ENCODE results near the gene SHCBP1. TPM values are rescaled to one million over a fixed set of nuclear protein-coding genes. Genes with fewer than 3 reads are reported as not detected.
"Not testable (repeated sequence)": the region's sequence is repeated elsewhere in the genome, so short reads cannot be mapped to it uniquely, and the experiment has no call there.

Gene SHCBP1, protein sequence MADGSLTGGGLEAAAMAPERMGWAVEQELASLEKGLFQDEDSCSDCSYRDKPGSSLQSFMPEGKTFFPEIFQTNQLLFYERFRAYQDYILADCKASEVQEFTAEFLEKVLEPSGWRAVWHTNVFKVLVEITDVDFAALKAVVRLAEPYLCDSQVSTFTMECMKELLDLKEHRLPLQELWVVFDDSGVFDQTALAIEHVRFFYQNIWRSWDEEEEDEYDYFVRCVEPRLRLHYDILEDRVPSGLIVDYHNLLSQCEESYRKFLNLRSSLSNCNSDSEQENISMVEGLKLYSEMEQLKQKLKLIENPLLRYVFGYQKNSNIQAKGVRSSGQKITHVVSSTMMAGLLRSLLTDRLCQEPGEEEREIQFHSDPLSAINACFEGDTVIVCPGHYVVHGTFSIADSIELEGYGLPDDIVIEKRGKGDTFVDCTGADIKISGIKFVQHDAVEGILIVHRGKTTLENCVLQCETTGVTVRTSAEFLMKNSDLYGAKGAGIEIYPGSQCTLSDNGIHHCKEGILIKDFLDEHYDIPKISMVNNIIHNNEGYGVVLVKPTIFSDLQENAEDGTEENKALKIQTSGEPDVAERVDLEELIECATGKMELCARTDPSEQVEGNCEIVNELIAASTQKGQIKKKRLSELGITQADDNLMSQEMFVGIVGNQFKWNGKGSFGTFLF
- polyA plus RNA-seq (ENCODE audit: insufficient read length), result 8.8 TPM

DNA sequence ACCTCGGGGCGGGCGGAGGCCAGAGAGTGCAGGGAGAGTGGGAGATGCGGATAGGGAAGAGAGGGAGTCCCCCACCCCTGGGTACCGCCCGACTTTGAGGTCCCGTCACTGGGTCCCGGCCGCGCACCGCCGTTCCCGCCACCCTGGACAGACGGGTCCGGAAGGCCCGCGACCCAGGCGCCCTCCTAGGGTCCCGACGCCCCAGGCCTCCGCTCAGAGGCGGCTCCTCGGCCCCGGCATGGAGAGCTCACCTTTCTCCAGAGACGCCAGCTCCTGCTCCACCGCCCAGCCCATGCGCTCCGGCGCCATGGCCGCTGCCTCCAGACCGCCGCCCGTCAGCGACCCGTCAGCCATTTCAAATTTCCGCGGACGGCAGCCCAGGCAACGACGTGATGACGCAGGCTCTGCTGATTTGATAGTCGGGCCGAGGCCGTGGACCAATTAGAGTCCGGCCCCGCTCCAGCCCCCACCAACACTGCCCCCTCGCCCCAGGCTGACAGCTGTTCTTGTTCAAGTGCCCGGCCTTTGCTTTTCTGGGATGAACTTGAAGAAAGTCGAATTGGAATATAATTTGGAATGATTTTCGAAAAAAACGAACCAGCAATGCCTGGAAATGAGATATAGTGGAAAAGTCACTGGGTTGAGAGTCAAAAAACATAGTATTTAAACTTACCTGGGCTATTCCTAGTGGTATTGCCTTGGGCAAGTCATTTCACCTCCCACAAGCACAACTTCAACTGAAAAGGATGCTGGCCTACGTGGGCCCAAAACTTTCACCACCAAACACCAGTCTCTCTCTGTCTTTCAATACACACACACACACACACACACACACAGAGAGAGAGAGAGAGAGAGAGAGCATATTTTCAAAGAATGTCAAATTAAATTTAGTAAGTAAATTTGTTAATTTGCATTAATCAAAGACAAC is at the start of gene SHCBP1:
SHCBP1 (minus strand) TSS at position 374 of the 928 bp plus-strand sequence; CDS start at position 354, 20 bp downstream.
- DNase-seq (ENCODE audit: low read depth), result peak; percentile 59

DNA sequence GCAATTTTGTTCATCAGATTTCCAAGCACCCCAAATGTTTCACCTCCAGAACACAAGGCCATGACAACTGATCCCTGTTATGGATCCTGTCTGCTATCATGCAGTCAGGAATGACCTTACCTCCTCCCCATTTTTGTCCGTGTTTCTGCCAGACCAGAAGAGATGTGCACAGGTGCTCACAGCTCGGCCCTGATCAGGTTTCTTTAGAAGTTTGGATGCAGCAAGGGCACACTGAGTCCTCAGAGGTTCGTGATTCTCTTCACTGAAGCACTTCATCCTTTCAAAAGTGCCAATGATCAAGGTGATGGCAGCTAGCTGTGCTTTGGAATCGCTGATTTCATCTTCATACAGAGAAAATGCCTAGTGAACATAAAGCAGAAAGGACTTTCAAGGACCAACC is 40.9 kb upstream of the SHCBP1 start:
- DNase-seq (ENCODE audit: low read depth), result no peak

DNA sequence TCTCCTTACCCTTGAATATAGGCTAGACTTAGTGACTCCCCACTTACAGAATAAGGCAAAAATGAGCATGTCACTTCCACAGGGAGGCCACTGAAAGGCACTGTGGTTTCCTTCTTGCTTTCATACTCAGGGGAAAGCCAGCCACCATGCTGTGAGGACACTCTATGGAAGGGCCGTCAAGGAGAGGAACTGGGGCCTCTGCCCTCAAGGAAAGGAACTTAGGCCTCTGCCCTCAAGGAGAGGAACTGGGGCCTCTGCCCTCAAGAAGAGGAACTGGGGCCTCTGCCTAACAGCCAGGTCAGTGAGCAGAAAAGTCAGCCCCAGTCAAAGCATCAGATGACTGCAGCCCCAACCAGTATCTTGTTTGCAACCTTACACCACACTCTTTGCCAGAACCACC is 37.7 kb upstream of the SHCBP1 start:
- no peak for DNase-seq (ENCODE audit: low read depth)

DNA sequence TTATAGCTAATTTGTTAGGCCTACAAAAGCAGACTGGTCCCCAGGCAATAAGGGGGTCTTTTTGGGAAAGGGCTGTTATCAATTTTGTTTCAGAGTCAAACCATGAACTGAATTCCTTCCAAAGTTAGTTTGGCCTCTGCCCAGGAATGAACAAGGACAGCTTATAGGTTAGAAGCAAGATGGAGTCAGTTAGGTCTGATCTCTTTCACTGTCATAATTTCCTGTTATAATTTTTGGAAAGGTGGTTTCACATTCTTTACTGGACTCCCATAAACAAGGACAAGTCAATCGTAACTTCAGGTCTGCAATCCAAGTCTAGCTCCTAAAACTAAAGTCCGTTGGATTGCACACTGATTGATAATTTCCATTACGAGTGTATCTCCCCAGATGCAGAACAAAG is 30.1 kb upstream of the SHCBP1 start:
- no peak for DNase-seq (ENCODE audit: low read depth)

DNA sequence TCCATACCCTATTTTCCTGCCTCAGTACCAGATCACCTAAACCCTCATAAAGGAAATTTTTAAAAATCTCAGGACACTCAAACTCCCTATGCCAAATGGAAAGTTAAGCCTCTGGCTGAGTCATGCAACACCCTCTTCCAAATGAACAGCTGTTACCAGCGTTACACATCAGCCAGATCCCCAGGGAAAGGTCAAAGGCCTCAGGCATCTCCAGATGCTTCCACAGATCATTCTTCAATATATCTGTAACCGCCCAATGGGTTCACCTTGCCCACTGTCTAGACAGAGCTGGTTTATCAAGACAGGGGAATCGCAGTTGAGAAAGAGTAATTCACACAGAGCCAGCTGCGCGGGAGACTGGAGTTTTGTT is 29.1 kb upstream of the SHCBP1 start:
- DNase-seq (ENCODE audit: low read depth), result peak; percentile 49

DNA sequence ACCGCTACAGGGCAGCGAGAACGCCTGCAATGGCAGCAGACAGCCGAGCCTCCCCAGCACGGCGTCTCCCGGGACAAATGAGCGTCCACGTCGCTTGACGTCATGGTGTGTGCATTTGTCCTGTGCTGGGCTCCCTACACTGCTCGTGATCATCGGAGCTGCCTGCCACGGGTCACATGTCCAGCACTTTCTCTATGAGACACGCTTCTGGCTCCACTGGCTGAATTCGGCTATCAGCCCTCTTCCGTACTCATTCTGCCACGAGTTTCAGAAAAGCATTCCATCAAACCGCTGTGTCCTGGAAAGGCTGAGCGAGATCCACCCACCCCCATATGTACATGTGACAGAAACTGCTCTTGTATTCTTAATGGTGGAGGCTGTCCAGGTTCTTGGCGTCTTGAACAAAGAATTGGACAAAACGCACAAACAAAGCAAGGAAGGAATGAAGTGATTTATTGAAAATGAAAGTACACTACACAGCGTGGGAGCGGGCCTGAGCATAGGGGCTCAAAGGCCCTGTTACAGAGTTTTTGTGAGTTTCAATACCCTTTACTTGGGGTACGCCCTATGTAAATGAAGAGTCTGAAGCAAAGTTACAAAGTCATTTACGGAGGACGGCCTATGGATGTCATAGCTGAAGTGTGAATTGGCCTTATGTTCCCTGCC is 28.5 kb upstream of the SHCBP1 start:
- DNase-seq (ENCODE audit: low read depth), result peak; percentile 65

DNA sequence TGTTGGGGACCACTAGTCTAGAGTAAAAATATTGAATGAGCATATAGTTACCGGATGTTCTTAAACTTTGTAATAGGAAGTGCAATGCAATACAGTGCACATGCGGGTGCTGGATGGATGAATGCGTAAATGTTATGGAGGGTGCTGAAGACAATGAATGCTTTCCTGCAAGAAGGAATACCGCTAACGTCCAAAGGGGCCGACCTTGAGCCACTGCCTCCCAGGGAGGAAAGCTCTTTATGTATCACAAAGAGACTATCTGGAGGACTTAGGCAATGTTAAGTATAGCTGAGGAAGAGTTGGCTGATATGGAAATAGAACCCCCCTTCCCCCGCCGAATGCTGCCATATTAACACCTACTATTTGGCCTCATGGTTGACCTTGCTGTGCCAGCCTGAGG is 27.5 kb upstream of the SHCBP1 start:
- DNase-seq (ENCODE audit: low read depth), result no peak

DNA sequence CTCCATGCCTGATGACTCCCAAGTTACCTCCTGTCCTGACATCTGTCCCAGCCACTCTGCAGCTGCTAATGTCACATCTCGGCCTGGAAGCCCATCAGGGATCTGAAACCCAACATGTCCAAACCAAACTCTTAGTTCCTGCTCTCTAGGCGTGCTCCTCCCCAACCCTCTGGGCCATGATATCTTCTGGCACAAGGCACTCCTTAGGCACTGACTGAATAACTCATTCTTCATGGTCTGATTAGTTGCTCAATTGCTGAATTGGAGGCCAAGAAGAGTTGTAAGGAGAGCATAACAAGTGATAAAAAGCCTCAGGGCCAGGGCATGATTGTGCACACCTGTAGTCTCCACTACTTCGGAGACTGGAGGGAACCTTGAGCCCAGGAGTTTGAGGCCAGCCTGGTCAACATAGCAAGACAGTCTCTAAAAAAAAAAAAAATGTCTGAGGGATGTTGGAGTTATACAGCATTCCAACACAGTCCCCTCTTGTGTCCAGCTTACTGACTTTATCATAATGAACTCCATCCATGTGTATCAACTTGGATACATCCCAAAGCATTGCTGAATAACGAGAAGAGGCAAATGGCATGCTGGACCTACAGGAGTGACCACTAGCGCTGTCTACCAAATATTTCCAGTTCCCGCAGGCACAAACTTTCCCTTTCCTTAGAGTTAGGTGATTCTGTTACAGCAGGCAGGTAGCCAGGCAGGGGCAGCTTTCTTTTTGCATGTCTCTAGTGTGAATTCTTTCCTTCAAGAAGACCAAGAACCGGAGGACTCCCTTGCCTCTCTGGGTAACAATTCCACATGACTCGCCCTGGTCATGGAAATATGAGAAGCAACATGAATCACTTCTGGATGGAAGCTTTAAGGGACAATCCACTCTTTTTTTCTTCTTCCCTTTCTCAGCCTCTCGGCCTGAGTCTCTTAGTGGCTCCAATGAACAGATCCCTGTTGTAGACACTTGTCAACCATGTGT is 18.1 kb upstream of the SHCBP1 start:
- DNase-seq (ENCODE audit: low read depth), result no peak

DNA sequence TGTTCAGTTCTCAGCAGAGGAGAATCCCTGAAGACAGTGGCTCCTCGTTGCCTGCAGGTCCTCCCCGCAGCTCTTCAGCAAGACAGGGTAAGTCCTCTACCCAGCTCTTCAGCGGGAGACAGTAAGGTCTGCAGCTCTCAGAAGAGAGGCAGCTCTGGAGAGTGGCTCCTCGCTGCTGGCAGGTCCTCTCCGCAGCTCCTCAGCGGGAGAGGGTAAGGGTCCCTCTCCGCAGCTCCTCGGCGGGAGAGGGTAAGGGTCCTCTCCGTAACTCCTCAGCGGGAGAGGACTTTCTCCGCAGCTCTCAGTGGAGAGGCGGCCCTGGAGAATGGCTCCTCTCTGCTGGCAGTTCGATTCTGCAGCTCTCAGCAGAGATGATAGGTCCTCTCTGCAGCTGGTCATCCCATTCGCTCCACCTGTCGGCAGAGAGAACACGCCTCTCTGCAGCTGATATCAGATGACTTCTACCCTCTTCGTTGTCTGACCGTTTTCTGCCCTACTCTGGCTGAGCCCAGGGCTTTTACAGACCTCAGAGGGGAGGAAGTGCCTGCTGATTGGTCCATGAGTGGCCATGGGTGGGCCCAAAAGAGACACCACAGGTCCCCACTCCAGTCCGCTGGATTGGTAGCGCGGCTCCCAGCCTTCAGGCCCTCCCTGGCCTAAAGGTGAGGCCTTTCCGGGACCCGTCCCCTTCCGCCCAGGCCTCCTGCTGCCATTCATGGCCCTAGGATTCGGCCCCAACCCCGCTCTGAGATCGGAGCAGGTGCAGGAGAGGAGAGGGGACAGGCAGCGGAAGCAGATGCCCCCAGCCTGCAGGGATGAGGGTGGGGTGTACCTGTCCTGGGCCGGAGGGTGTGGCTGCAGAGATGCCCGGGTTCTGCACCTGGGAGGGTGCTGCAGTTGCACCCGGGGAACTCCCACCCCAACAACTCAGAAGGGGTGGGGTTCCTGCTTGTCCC is 11.9 kb upstream of the SHCBP1 start:
- no peak for DNase-seq (ENCODE audit: low read depth)

DNA sequence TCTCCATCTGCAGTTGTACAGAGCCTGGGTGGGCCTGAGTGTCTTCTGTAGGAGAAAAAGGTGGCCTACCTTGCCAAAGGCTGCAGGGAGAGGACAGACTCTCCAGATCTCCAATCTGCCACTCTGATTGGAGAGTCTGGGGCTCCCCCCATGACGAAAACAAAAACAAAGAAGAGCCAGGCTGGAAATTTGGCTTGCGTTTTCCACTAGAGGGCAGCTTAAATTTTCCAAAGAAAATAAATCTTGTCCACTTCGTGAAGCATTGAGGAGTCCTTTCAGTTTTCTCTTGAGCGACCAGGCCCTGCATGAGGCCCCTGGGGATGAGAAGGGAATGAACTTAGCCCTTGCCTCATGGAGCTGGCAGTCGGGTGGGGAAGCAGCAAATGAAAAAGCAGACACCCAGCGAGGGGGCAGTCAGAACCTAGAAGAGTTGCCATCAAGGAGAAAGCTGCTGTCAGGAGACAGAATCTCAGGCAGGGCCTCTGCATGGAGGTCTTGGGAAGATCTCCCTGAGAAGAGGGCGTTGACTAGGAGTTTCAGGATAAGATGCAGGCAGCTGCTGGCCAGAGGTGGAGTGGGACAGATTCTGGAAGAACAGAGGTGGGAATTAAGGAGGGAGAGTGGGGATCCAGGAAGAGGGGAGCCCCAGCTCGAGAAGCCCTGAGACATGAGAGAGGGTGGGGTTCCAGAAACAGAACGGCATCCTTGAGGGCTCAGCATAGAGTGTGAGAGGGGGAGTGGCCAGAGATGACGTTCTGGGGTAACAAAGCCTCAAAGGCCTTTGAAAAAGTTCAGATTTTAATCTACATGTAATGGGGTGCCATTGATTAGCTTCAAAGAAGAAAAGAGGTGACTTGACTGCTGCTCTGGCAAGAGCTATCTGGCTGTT is 8.4 kb upstream of the SHCBP1 start:
- no peak for DNase-seq (ENCODE audit: low read depth)

DNA sequence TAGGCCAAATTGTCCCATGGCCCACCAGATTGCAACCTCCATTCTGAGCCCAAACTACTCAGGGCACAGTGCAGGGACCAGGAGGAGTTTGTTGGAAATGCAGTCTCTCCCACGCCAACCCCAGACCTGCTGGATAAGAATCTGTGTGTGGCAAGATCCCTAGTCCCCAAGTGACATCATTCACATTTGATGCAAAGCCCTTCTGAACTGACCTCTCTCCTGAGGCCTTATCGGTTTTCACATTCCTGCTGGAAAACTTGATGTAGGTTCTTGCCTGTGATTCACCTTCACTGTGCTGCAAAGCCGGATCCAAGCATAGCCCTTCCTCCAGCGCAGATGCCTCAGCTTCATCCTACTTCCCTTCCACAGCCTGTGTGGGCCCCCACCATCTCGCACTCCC is 6.6 kb upstream of the SHCBP1 start:
- no peak for DNase-seq (ENCODE audit: low read depth)

DNA sequence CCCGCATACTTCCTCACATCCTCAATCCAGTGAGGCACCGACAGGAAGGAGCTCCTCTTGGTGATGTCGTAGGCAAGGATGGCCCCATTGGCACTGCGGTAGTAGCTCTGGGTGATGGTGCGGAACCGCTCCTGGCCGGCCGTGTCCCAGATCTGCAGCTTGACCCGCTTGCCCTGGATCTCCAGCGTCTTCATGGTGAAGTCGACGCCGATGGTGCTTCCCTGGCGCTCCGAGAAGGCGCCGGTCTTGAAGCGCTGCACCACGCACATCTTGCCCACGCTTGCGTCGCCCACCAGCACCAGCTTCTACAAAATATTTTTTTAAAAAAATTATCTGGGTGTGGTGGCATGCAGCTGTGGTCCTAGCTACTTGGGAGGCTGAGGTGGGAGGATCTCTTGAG is 5.5 kb upstream of the SHCBP1 start:
- not testable (repeated sequence) for DNase-seq (ENCODE audit: low read depth)

DNA sequence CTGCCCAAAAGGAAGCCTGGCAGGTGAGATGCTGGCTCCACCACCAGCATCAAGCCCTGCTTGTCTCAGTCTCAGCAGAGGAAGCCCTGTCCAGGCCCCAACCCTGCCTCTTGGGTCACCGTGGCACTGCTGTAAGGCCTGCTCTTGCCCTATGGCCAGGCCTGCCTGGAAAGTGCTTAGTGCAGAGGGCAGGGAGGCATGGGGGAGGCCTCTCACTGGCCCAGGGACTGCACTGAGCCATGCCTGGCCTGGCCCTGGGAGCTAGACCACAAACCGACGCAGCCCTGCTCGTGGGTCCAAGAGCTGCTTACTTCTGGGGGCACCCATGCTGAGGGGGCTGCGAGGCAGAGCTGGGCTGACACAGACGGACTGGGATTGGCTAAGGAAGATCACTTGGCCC is 3.7 kb upstream of the SHCBP1 start:
- DNase-seq (ENCODE audit: low read depth), result not testable (repeated sequence)

DNA sequence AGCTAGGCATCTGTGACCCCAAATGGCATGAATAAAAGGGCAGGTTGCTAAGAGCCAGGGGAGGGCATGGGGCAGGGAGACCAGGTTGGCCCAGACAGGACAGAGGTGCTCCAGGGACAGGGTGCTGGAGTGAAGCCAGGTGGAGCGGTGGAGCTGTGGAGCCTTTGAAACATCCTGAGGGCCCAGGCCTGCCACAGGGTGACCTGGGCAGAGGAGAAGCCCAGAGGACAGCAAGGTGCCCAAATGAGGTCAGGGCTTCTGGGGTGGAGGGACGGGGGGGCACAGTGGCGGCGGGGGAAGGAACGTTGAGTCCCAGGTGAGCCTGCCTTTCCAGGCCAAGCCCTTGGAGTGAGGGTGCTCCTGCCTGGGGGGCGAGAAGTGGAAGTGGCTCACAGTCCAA is 2.5 kb upstream of the SHCBP1 start:
- not testable (repeated sequence) for DNase-seq (ENCODE audit: low read depth)

DNA sequence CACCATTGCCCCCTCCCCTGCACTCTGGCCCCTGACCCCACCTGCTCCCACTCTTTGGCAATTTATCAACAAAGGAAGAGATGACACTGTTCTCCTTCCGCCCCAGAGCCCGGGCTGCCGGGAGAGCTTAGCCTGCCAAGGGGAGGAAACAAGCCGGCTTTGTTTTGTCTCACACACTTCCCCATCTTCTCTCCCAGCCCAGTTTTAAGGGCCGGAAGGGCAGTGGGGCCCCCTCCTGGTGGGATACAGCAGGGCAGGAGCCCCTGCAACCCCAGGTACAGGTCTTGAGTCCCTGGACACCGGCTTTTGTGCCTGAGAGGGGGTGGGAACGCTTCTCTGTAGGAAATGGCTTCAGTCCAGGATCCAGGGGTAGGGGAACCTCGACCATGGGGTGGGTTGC is 2.1 kb upstream of the SHCBP1 start:
- not testable (repeated sequence) for DNase-seq (ENCODE audit: low read depth)

DNA sequence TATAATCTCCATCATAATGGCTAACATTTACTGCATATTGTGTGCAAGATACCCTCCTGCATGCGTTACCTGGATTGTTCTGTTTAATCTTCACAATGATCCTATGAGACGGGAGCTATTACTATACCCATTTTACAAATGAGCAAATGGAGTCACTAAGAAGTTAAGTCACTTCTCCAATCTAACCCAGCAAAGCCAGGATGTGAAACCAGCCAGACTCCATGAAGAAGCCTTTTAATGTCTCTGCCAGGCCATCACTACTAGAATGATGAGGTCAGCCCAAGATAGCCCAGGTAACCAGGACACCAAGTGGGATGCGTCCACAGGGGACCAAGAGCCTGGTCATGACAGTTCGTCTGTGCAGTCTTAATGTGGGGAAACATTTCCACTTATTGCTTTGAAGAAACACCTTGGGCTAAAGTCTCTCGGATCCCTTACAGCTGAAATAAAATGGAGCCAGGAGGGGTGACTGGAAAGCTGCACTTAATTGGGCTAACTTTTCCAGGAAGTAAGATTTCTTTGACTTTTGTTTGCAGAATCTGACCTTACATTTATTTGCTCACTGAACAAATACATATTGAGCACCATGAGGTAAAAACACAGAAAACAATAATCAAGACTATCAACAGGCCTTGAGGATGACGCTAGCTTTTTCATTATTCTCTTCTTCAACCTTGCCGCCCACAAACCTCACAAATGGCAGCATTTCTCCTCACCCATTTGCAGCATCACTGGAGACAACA is 926 bp upstream of the SHCBP1 start:
- DNase-seq (ENCODE audit: low read depth), result no peak

DNA sequence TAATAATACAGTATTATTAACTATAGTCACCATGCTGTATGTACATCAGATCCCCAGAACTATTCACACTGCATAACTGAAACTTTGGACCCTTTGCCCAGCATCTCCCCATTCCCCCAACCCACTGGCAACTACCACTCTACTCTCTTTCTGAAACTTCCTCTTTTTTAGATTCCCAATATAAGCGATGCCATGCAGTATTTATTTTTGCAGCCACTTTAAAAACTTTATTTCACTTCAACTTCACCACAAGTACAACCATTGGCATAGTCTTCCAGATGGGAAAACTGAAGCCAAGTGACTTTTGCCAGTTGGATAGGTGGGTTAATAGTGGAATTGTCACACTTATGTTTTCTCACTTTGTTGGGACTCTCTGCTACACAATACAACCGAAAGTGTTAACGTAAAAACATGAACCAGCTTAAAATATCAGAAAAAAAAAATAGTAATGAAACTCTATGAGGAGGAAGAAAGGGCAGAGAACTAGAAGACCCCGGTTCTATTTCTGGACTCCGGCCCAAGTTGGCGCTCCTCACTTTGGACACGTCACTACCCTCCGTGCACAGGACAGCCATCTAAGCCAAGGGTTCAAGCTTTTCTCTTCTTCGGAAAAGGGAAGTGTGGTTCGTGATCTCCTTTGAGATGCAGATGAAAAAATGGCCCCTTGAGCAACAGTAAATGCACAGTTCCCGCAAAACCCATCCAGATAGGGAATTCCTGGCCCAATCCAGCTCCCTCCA is 743 bp downstream of the SHCBP1 start:
- no peak for DNase-seq (ENCODE audit: low read depth)

All from forelimb muscle (tissue), 1 donor.